Measurements from ENCODE around the gene PARD3.

DNA sequence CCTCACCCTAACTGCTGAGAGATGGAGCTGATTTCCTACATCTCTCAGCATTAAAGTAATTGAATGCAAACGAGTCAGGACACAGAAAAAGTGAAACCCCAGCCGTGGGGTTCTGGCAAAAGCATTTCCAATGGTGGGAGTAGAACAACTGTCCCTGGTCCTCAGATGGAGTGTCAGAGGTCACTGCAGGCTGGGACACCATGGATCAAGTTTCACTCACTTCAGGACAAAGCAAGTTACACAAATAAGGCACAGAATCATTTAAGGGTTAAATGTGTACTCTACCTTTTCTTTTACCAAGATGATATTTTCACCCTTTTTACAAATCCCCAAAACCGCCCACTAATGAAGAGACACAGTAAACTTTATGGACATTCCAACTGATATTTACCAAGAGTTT lies 607.8 kb downstream of the PARD3 start:
- TF ChIP-seq, protein P1, sequence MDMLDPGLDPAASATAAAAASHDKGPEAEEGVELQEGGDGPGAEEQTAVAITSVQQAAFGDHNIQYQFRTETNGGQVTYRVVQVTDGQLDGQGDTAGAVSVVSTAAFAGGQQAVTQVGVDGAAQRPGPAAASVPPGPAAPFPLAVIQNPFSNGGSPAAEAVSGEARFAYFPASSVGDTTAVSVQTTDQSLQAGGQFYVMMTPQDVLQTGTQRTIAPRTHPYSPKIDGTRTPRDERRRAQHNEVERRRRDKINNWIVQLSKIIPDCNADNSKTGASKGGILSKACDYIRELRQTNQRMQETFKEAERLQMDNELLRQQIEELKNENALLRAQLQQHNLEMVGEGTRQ (CRISPR knock-in tag; IDR thresholded peaks at IDR 0.05), result no peak
- TF ChIP-seq, protein P2, sequence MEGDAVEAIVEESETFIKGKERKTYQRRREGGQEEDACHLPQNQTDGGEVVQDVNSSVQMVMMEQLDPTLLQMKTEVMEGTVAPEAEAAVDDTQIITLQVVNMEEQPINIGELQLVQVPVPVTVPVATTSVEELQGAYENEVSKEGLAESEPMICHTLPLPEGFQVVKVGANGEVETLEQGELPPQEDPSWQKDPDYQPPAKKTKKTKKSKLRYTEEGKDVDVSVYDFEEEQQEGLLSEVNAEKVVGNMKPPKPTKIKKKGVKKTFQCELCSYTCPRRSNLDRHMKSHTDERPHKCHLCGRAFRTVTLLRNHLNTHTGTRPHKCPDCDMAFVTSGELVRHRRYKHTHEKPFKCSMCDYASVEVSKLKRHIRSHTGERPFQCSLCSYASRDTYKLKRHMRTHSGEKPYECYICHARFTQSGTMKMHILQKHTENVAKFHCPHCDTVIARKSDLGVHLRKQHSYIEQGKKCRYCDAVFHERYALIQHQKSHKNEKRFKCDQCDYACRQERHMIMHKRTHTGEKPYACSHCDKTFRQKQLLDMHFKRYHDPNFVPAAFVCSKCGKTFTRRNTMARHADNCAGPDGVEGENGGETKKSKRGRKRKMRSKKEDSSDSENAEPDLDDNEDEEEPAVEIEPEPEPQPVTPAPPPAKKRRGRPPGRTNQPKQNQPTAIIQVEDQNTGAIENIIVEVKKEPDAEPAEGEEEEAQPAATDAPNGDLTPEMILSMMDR (IDR thresholded peaks at IDR 0.05), result no peak
- no peak for TF ChIP-seq FOXJ3 (CRISPR knock-in tag; IDR thresholded peaks at IDR 0.05; ENCODE audit: borderline replicate concordance)
- TF ChIP-seq SMAD4 (CRISPR knock-in tag; IDR thresholded peaks at IDR 0.05), result no peak
- TF ChIP-seq ZNF416 (CRISPR knock-in tag; IDR thresholded peaks at IDR 0.05), result no peak
- TF ChIP-seq, protein P3, sequence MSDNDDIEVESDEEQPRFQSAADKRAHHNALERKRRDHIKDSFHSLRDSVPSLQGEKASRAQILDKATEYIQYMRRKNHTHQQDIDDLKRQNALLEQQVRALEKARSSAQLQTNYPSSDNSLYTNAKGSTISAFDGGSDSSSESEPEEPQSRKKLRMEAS (CRISPR knock-in tag; IDR thresholded peaks at IDR 0.05), result no peak
- TF ChIP-seq, protein P4, sequence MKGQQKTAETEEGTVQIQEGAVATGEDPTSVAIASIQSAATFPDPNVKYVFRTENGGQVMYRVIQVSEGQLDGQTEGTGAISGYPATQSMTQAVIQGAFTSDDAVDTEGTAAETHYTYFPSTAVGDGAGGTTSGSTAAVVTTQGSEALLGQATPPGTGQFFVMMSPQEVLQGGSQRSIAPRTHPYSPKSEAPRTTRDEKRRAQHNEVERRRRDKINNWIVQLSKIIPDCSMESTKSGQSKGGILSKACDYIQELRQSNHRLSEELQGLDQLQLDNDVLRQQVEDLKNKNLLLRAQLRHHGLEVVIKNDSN (CRISPR knock-in tag; IDR thresholded peaks at IDR 0.05), result no peak
- no peak for TF ChIP-seq CREB1 (CRISPR knock-in tag; IDR thresholded peaks at IDR 0.05)
- no peak for TF ChIP-seq NR1H2 (CRISPR knock-in tag; IDR thresholded peaks at IDR 0.05)
- TF ChIP-seq, protein P5, sequence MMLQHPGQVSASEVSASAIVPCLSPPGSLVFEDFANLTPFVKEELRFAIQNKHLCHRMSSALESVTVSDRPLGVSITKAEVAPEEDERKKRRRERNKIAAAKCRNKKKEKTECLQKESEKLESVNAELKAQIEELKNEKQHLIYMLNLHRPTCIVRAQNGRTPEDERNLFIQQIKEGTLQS (CRISPR knock-in tag; conservative IDR thresholded peaks at IDR 0.05), result no peak
- no peak for TF ChIP-seq SMAD3 (CRISPR knock-in tag; IDR thresholded peaks at IDR 0.05; ENCODE audit: borderline replicate concordance)
- TF ChIP-seq NR2C2 (CRISPR knock-in tag; IDR thresholded peaks at IDR 0.05), result no peak
- TF ChIP-seq TCF7 (CRISPR knock-in tag; IDR thresholded peaks at IDR 0.05; ENCODE audit: low read depth), result no peak
